NCI-H526 (cell line): ENCODE results near the gene PDCD6IP.
"Not testable (repeated sequence)": the region's sequence is repeated elsewhere in the genome, so short reads cannot be mapped to it uniquely, and the experiment has no call there.

Source experiments
- DNase-seq, 2 experiments: peaks; one replicate each; lab custom pipeline; 2025; lab: John Stamatoyannopoulos, UW

PDCD6IP gene

DNA sequence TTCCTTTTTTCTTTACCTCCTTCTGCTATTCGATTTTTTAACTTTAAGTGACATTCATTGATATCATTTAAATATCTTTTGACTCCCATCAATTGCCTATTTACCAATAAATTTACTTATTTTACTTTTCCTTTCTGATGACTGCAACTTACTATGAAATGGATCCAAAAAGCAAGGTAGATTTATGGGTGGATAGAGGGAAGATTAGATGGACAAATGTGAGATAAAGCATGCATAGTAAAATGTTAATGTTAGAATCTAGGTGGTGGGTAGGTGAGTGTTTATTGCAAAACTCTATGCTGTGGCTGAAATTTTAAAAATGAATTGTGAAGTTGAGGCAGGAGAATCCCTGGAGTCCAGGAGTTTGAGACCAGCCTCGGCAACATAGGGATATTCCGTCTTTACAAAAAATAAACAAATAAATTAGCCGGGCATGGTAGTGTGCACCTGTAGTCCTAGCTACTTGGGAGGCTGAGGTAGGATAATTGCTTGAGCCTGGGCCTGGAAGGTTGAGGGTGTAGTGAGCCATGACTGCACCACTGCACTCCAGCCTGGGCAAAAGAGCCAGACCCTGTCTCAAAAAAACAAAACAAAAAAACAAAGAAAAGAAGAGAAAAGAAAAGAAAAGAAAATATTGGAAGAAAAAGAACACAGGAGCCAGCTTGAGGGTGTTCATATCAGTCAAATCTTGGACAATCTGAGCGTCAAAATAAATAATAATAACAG lies 6.1 kb upstream of the PDCD6IP start:
- no peak for DNase-seq

DNA sequence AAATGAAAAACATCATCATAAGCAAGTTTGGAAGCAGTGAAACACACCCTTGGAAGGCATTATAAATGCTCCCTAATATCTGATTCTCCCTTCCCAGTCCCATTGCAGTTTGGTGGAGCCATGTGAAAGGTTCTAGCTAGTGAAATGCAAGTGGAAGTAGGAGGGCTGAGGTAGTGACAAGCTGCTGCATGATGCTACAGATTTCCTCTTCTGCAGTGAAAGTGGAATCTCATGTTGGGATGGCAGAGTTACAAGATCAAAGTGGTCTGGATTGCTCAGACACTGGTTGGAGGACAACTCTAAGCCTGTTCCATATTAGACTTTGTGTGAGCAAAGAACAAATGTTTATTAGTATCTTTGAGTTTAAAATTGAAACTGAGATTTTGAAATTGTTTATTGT lies 3.3 kb upstream of the PDCD6IP start:
- DNase-seq = no peak

DNA sequence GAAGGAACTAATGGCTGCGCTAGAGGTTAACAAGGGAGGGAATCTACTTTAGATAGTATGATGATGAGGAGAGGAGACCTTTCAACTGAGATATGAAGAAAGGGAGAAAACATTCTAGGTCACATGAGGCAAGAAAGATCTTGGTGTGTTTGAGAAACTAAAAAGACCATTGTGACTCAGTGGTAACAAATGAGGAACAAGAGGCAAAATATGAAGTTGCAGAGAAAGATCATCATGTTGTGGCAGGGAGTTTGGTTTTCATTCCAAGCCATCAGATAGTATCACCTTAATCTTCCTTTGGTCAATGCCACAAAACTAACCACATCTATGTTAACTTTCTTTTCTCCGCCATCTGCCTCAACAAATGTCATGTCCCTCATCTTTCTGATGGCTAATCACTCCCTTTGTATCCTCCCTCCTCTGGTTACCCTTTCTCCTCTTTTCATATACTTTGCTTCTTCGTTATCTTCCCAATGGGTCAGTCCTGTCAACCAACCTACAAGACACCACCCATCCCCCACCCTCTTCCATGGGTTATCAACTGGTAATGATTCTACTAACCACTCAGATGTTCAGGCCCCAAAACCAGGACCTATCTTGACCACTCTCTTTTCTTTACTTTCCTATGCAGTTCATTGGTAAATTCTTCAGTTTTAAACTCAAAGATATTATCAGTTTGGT lies 2.4 kb upstream of the PDCD6IP start:
- DNase-seq = no peak

DNA sequence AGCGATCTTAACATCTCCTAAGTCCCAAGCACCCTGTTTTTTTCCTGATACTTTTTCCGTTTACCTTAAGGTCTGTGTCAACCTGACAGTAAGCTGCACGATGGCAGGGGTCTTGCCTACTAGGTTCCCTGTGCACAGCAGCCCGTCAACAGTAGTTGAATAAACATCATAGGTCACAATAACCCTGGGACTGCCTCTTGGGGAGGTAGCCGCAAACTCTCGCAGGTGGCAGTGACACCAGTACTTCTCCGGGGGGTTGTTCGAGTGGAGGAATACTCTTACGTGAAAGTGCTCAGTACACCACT lies 365 bp upstream of the PDCD6IP start:
- DNase-seq = peak; percentile 66 to 77

DNA sequence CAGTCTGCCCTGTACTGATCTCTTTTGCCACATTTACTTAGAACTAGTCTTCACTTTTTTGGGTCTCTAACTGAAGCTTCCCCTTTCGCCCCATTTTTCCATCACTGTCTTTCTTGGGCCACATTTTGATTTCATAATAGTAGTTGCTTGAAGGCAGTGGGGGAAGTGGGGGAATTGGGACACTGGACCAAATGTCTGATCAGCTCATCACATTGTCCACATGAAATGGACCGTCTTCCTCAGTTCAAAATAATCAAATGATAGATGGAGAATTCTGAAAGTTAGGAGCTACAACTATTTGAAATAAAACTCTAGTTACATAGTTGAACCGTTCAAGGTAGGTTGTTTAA lies 747 bp downstream of the PDCD6IP start:
- DNase-seq = no peak

DNA sequence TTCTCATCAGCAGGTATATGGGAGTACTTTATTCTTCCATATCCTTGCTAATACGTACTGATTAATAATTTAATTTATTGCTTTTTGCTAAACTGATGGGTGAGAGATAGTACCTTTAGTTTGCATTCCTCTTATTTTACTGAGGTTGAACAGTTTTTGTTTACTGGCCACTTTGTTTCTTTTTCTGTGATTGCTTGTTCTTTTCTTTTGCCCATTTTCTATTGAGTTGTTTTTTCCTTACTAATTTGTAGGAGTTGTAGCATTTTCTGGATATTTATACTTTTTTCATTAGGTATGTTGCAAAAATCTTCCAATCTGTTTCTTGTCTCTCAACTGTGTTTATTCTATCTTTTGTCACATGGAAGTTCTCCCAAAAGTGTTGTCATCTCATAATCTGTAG lies 4.8 kb downstream of the PDCD6IP start:
- DNase-seq = no peak

DNA sequence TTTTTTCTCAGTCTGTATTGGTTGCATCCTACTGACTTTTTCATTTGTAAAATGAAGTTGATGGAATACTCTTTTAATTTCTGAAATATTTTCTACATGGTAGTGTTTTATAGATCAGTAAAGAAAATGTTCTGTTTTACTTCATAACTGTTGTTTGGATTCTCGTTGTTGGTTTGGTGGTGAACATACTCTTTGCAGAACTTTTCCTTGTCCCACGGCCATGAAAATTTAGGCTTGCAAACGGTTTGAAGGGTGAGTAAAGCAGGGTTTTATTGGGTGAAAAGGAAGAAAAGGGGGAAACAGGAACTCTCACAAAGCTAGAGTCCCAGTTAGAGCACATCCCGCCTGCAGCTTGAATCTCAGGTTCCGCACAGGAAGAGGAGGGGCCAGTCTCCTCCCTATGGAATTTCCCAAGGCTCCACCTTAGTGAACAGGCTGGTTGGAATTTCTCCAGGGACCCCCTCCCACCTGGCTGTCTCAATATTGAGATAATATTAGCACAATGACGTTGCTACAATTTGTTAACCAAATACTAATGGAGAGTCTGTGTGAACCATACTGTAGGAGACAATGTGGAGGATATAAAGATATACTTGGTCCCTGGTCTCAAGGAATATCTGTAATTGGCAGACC lies 5.6 kb downstream of the PDCD6IP start:
- peak in 1 of 2 experiments; percentile 12 for DNase-seq

DNA sequence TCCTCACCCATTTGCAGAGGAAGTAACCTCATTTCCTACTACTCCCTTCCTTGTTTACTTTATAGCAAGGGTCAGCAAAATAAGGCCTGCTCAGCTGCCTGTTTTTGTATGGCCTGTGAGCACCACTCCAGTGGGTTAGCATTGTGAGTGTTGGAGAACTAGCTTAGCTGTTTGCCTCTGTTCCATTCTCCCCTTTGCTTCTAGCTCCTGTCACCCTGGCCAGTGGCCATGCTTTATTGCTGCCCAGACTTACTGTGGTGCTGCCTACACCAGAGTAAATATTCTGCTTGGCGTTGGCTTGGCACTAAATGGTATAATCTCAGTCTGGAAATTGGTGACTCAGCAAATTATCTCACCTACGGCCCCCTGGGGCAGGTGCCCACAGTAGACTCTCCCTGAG lies 8.8 kb downstream of the PDCD6IP start:
- no peak for DNase-seq

DNA sequence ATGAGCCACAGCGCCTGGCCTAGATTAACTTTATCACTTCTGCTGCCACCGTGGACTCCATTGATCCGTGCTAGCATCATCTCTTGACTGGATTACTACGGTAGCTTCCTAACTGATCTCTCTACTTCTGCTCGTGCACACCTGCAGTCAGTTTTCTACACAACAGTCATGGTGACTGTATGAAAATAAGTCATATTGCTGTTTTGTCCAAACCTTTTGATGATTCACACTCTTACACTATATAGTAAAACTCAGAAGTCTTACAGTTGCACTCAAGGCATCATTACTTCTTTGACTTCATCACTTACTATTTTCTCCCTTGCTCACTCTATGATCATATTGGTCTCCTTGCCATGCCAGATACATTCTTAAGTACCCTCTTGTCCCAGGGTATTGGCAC lies 10.1 kb downstream of the PDCD6IP start:
- DNase-seq = no peak

DNA sequence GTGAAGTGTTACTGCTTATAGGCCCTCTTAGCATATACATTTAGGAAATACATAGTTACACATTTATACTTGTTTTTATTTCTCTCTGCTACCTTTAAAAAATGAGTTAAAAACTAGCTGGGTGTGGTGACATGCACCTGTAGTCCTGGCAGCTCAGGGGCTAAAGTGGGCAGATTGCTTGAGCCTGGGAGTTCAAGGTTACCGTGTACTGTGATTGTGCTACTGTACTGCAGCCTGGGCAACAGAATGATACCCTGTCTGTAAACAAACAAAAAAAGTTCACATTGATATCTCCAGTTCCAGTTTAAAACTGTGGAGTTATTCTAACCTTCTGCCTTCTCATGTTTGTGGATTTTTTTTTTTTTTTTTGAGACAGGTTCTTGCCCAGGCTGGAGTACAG lies 12.1 kb downstream of the PDCD6IP start:
- no peak for DNase-seq

DNA sequence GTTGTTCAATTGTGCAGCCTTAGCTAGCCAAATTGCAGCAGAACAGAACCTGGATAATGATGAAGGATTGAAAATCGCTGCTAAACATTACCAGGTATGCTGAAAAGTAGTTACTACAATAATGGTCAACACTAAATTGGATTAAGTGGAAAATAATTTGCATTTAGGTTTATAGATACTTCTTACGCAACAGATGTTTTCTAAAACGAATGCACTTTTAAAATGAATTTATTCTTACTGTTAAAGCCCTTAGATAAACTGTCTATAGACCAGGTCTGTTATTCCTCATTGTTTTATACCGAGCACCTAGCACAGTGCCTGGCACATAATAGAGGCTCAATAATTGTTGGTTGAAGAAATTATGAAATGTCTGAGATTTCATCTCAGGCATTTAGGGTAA lies 23.6 kb downstream of the PDCD6IP start:
- no peak for DNase-seq

DNA sequence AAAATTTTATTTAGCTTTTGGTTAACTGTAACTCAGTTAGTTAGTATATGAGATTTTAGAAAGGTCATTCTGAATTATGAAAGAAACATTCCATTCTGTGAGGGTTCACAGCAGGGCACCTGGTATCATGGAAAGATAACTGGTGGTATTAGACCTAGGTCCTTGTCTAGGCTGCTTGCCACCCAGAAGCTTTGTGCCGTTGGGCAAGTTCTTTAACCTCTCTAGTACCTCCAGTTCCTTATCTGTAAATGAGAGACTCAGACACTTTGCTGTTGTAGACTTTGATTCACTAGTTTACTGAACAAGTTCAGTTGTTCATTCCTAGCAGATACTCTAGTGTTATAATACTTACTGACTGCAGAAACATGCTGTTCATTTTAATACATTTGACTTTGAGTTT lies 25.4 kb downstream of the PDCD6IP start:
- DNase-seq = no peak

DNA sequence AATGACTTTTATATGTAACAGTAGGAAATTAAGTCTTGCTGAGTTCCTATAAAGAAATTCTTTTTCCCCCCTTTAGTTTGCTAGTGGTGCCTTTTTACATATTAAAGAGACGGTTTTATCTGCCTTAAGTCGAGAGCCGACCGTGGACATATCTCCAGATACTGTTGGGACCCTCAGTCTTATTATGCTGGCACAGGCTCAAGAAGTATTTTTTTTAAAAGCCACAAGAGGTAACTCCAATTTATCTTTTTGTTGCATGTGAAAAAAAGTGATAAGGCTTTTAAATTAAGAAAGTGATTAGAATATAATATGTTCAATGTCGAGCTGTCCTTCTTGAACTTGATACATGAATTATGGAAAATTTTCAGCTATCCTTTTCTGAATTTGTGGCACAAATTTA lies 26.7 kb downstream of the PDCD6IP start:
- DNase-seq = no peak

DNA sequence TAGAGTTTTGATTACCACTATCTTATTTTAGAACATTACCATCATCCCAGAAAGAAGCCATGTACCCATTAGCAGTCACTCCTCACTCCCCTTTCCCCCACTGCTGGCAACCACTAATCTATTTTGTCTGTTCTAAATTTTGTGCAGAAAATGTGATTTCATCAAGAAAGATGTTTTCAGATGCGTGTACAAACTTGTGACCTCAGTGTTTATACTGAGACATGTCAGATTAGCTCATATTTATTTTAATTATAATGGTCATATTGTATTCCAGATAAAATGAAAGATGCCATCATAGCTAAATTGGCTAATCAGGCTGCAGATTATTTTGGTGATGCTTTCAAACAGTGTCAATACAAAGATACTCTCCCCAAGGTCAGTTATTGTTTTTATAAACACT lies 27.8 kb downstream of the PDCD6IP start:
- DNase-seq = no peak

DNA sequence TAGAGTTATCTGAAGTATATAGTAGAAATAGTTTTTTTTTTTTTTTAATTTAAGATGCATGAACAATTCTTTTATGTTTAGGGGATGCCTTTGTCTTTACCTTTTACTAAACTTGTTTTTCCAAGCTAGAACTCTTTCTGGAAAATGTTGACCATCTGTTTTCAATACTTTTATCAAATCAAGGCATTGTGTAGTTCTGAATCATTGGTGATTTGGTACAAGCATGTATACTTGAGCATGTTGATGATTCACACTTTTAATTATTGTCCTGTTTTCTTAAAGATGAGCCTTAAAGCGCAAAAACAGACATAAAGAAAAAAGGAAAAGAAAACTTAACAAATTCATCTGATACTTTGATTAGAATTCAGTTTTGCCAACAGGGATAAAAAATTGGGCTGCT lies 28.3 kb downstream of the PDCD6IP start:
- no peak for DNase-seq

DNA sequence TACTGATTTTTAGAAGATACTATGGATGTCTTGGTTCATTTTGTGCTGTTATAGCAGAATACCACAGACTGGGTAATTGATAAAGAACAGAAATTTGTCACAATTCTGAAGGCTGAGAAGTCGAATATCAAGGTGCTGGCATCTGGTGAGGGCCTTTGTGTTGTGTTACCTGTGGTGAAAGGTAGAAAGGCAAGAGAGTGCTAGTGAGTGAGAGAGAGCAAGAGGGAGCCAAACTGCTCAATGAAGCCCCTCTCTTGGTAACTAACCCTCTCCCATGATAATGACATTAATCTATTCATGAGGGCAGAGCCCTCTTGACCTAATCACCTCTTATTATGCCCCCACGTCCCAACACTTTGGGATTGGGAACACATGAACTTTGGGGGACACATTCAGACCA lies 31.3 kb downstream of the PDCD6IP start:
- DNase-seq = no peak

DNA sequence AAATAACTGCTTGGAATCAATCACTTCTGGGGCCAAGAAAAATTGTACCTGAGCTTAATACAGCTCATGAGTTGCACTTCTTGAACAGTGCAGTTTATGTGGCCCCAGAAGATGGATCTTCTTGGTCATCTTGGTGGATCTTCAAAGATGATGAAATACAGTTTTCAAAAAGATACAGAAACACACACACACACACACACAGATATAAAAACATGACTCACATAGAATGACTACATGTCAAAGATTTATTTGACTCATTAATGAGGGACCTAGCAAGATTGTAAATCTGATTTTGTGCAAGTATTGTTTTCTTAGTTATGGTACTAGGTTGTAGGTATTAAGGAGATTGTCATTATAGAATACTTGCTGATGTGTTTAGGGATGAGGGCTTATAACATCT lies 32.6 kb downstream of the PDCD6IP start:
- DNase-seq = no peak

DNA sequence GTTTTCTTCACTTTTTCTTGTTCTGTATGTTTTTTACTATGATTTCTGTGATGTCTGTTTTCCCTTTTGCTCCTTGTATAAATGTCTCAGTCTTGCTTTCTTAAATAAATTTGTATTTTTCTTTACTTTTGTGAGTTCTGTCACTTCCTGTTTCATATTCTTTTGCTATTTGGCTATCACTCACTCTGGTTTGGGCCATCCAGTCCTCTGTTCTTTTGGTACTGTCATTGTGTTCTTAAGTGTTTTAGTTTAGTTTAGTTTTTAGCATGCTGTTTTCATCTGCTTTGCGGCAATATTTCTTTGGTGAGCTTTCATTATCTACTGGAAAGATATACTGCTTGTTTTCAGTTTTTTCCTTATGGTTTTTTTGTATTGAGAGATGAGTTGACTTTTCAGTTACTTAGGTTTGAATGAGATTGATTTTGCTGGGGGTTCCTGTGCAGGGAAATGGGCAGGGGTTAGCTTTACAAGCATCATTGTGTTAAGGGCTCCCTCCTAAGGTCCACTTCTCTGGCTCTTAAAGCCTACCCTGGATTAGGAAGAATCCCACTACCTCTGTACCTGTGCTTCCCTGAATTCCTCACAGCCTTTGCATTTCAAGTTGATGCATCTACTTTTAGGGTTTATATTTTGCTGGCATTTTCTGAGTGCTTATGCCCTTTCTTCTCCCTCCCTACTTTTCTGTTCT lies 35.1 kb downstream of the PDCD6IP start:
- no peak for DNase-seq

DNA sequence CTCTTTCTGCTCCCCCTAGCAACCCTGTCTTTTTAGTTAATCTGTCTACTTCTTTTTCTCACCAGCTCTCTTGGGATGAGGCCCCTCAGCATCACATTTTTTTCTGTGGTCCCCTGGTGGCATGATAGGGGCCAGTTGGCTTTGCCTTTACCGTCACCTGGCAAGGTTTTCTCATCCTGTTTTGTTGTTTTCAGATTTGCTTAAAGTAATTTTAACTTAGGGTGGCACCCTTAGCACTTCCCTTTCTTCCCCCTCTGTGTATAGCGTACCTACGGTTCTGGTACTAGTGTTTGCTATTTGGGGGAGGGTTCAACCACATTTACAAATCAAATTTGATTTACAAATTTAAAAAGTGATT lies 35.6 kb downstream of the PDCD6IP start:
- DNase-seq = no peak

DNA sequence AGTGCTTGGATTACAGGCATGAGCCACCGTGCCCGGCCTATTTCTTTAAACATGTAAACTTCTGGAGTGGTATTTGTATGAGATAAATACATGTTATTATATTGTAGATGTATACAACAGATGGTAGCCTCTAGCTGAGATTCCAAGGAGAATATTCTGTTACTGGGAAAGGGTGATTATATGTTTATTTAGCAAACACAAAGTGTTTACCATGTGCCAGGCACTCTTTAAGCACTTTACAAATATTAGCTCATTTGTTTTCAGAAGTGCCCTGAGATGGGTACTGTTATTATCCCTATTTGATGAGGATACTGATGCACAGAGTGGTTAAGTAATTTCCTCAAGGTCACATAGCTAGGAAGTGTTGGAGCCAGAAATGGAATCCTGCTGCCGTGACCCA lies 38.8 kb downstream of the PDCD6IP start:
- DNase-seq = not testable (repeated sequence)

DNA sequence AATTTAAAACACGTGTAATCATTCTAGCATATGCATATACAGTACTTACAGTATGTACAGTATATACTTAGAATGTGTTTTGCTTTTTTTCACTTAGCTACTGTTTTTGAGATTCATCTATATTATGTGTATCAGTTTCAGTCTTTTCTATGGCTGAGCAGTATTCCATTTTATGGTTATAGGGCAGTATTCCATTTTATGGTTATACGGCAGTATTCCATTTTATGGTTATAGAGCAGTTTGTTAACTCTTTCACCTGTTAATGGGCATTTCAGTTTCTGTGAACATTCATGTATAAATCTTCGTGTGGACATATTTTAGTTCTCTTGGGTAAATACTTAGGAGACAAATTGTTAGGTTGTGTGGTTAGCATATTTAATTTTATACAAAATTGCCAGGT lies 40.9 kb downstream of the PDCD6IP start:
- DNase-seq = no peak

DNA sequence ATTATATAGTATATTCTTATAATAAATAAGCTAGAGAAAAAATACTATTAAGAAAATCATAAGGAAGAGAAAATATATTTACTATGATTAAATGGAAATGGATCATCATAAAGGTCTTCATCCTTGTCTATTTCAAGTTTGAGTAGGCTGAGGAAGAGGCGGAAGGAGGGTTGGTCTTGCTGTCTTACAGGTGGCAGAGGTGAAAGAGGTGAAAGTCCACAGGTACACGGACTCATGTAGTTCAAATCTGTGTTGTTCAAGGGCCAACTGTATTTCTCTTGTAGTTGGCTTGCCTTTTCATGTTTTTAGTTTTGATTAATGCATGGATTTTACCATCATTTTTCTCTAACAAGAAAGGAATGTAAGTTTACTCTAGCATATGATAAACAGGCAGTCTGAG lies 41.7 kb downstream of the PDCD6IP start:
- DNase-seq = no peak

DNA sequence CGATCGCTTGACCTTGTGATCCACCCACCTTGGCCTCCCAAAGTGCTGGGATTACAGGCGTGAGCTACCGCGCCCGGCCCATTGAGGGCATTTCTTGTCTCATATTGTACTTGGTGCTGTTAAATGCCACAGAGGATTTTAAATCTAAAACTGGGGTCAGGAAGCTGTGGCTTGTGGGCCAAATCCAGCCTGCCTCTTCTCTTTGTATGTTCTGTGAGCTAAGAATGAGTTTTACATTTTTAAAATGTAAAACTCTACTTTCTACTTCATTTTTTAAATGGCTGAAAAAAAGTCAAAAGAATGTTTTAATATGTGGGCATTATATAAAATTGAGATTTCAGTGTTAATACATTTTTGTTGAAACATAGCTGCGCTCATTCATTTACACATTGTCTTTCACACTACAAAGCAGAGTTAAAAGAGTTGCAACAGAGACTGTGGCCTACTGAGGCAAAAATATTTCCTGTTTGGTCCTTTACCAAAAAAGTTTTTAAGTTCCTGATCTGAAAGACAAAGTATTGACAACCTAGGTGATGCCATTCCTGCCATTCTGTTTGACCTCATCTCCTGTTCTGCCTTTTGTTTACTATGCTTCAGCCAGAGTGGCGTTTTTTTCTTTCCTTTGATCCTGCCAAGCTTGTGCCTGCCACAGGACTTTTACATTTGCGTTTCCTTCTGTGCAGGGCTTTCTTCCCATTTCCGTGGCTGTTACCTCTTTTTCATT lies 50.4 kb downstream of the PDCD6IP start:
- no peak for DNase-seq
